Gastroesophageal sphincter (tissue), 4 donors: ENCODE data around the gene ZDHHC21. TPM values are rescaled to one million over a fixed set of nuclear protein-coding genes. Genes with fewer than 3 reads are reported as not detected.

Experiments
- total RNA-seq, 4 donors: library from RNA; depleted of rRNA; stranded (reverse); fragments of >200 nt; gene quantifications; one replicate each; pipeline ENCODE4 v1.1.0, GENCODE V29; 2016

Gene ZDHHC21
- total RNA-seq, 4 donors from 2014 or later, result 7.8 to 15.1 (median 10.8) TPM

Other genes starting within 250 kb of the ZDHHC21 start
- gene CER1, start 29.3 kb upstream of the ZDHHC21 start, total RNA-seq, result not detected
- 1 to 10 TPM in 3 of 4 donors, under 1 TPM in 1; 0.59 to 4.8 (median 2.7) TPM for gene FREM1, start 217.0 kb upstream of the ZDHHC21 start, total RNA-seq